HepG2 (cell line): ENCODE data around the gene SEMA6B. TPM values are rescaled to one million over a fixed set of nuclear protein-coding genes. Genes with fewer than 3 reads are reported as not detected.

Source experiments
- BRD4 ChIP-seq: sonication (generic); formaldehyde crosslinking; IDR thresholded peaks from 2 replicates; pipeline ENCODE4 v1.4.0; 2020; ENCODE audit warnings: missing genetic modification reagents
- GABPA ChIP-seq, 2 experiments: IDR thresholded peaks; 2 replicates each; pipeline ENCODE4 v1.6.1; 2011 to 2016; ENCODE audit warnings: low read depth in 2 of 2, low read length in 1 of 2, missing biosample characterization in 1 of 2, missing genetic modification characterization in 1 of 2
- HDAC1 ChIP-seq: sonication (generic); formaldehyde crosslinking; IDR thresholded peaks from 2 replicates; pipeline ENCODE4 v1.5.1; 2020; ENCODE audit warnings: mild to moderate bottlenecking, missing genetic modification reagents
- HMG20A ChIP-seq: IDR thresholded peaks from 2 replicates; pipeline ENCODE4 v1.6.1; 2016; ENCODE audit warnings: borderline replicate concordance
- KDM2A ChIP-seq: sonication (generic); formaldehyde crosslinking; IDR thresholded peaks from 2 replicates; pipeline ENCODE4 v1.4.0; 2020; ENCODE audit warnings: low read depth, missing genetic modification reagents, borderline replicate concordance
- KDM4B ChIP-seq: sonication (generic); formaldehyde crosslinking; IDR thresholded peaks from 2 replicates; pipeline ENCODE4 v1.4.0; 2020; ENCODE audit warnings: missing genetic modification reagents
- KLF13 ChIP-seq: sonication (generic); formaldehyde crosslinking; IDR thresholded peaks from 2 replicates; pipeline ENCODE4 v1.4.0; 2020; ENCODE audit warnings: mild to moderate bottlenecking, missing genetic modification reagents
- NR2F1 ChIP-seq, 2 experiments: fragments of 450-650 bp in 1 of 2; formaldehyde crosslinking in 1 of 2; IDR thresholded peaks; 2 replicates each; pipeline versions ENCODE4 v1.5.0 to v1.6.1; 2016 to 2020; ENCODE audit warnings: mild to moderate bottlenecking in 1 of 2, missing compliant biosample characterization in 1 of 2, missing genetic modification reagents in 1 of 2, moderate library complexity in 1 of 2
- SAP130 ChIP-seq: IDR thresholded peaks from 2 replicates; pipeline ENCODE4 v1.6.1; 2016; ENCODE audit warnings: low read depth
- ZMYM4 ChIP-seq: sonication (generic); formaldehyde crosslinking; IDR thresholded peaks from 2 replicates; pipeline ENCODE4 v1.8.1; 2023; ENCODE audit warnings: mild to moderate bottlenecking, missing genetic modification reagents
- ZNF121 ChIP-seq: sonication (generic); formaldehyde crosslinking; IDR thresholded peaks from 2 replicates; pipeline ENCODE4 v1.5.0; 2020; ENCODE audit warnings: mild to moderate bottlenecking, missing genetic modification reagents
- ZNF296 ChIP-seq: sonication (generic); formaldehyde crosslinking; conservative IDR thresholded peaks from 2 replicates; pipeline ENCODE4 v1.5.0; 2020; ENCODE audit warnings: mild to moderate bottlenecking, missing genetic modification reagents
- ZNF3 ChIP-seq: IDR thresholded peaks from 2 replicates; pipeline ENCODE4 v1.7.0; 2017; ENCODE audit warnings: inconsistent platforms
- ZNF562 ChIP-seq: sonication (generic); formaldehyde crosslinking; IDR thresholded peaks from 2 replicates; pipeline ENCODE4 v1.8.0; 2022; ENCODE audit warnings: missing genetic modification reagents, borderline replicate concordance
- ZNF577 ChIP-seq: sonication (generic); formaldehyde crosslinking; IDR thresholded peaks from 2 replicates; pipeline ENCODE4 v1.4.0; 2020; ENCODE audit warnings: mild to moderate bottlenecking, low read depth, missing genetic modification reagents, borderline replicate concordance
- polyA plus RNA-seq, 8 experiments: library from polyadenylated mRNA; depleted of rRNA in 3 of 8; stranded (reverse) in 7 of 8; unstranded in 1 of 8; fragments of >200 nt; fragmentation: Illumina TruSeq in 4 of 8; extraction: Trizol in 4 of 8; gene quantifications; 2 replicates each; pipeline versions ENCODE4 v1.2.1 to v1.2.3, GENCODE V29; 2011 to 2016; ENCODE audit warnings: low read depth in 4 of 8, missing spikeins in 1 of 8, mixed read lengths in 1 of 8; ENCODE audit not compliant: insufficient read depth in 1 of 8
- total RNA-seq, 5 experiments: library from RNA; depleted of rRNA; stranded (reverse); fragments of >200 nt; fragmentation: Illumina TruSeq; extraction: Trizol; gene quantifications; 2 replicates each; pipeline ENCODE4 v1.2.3, GENCODE V29; 2016; ENCODE audit warnings: low read depth in 1 of 5
- TF ChIP-seq, protein P1 (sequence below): sonication (generic); formaldehyde crosslinking; IDR thresholded peaks from 2 replicates; pipeline ENCODE4 v1.4.0; 2020; ENCODE audit warnings: mild to moderate bottlenecking, missing genetic modification reagents
- TF ChIP-seq, protein P2 (sequence below): IDR thresholded peaks from 2 replicates; pipeline ENCODE4 v1.6.1; 2016; ENCODE audit warnings: low read depth, control low read depth
- TF ChIP-seq, protein P3 (sequence below): sonication (generic); formaldehyde crosslinking; IDR thresholded peaks from 2 replicates; pipeline ENCODE4 v1.5.0; 2020; ENCODE audit warnings: missing genetic modification reagents
- TF ChIP-seq, protein P4 (sequence below): IDR thresholded peaks from 2 replicates; pipeline ENCODE4 v1.6.1; 2018; ENCODE audit warnings: missing genetic modification reagents, mild to moderate bottlenecking, missing compliant biosample characterization
- TF ChIP-seq, protein P5 (sequence below): sonication (generic); formaldehyde crosslinking; IDR thresholded peaks from 2 replicates; pipeline ENCODE4 v1.4.0; 2020; ENCODE audit warnings: missing genetic modification reagents

SEMA6B gene
- total and polyA plus RNA-seq, 2 of the 13 experiments (the other 11 are each of a cell fraction or from before 2014, with no cell fraction given) = 45.5 to 67.1 TPM

DNA sequence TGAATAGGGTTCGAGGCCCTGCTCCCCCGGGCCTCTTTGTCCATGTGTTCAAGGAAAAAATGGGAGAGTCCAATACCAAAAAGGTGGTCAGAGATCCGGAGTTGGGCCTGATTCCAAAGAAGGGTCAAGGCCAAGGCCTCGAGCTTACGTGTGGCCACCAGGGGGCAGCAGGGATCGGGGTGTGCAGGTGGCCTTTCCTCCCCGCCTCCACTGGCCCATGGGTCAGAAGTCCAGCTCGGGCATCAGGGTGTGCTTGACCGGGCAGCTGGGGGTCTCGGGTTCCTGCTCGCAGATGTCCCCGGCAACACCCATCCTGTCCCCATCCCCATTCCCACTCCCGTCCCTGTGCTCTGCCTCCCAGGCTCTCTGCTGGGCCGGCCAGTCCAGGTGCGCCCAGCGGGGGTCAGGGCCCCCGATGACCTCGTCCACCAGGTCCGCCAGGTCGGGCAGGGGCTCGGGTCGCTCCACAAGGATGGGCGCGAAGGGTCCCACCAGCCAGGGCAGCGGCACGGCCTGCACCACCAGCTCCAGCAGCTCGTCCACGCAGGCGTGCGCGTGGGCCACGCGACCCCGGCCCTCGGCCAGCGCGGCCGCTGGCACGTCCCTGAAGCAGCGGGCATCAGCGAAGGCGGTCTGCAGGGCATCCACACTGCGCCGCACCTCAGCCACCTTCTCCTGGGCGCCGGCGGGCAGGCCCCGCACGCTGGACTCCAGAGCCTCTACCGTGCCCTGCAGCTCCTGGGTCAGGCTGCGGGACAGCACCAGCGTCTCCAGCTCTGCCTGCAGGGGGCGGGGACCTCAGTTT, 36.0 kb downstream of the SEMA6B start (continued):
- TF ChIP-seq, protein P1, sequence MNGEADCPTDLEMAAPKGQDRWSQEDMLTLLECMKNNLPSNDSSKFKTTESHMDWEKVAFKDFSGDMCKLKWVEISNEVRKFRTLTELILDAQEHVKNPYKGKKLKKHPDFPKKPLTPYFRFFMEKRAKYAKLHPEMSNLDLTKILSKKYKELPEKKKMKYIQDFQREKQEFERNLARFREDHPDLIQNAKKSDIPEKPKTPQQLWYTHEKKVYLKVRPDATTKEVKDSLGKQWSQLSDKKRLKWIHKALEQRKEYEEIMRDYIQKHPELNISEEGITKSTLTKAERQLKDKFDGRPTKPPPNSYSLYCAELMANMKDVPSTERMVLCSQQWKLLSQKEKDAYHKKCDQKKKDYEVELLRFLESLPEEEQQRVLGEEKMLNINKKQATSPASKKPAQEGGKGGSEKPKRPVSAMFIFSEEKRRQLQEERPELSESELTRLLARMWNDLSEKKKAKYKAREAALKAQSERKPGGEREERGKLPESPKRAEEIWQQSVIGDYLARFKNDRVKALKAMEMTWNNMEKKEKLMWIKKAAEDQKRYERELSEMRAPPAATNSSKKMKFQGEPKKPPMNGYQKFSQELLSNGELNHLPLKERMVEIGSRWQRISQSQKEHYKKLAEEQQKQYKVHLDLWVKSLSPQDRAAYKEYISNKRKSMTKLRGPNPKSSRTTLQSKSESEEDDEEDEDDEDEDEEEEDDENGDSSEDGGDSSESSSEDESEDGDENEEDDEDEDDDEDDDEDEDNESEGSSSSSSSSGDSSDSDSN (CRISPR knock-in tag) = peak; percentile 26; the same call in 1 of the 2 replicates
- peak; percentile 97 to 99 for TF ChIP-seq NR2F1 (CRISPR knock-in tag; IDR thresholded peaks at IDR 0.05)
- TF ChIP-seq GABPA (IDR thresholded peaks at IDR 0.05; ENCODE audit: low read depth, low read length) = no peak
- TF ChIP-seq GABPA (CRISPR knock-in tag; IDR thresholded peaks at IDR 0.05; ENCODE audit: low read depth) = peak; percentile 27; the same call in 1 of the 2 replicates
- peak; percentile 49; the same call in 1 of the 2 replicates for TF ChIP-seq ZNF3
- TF ChIP-seq, protein P2, sequence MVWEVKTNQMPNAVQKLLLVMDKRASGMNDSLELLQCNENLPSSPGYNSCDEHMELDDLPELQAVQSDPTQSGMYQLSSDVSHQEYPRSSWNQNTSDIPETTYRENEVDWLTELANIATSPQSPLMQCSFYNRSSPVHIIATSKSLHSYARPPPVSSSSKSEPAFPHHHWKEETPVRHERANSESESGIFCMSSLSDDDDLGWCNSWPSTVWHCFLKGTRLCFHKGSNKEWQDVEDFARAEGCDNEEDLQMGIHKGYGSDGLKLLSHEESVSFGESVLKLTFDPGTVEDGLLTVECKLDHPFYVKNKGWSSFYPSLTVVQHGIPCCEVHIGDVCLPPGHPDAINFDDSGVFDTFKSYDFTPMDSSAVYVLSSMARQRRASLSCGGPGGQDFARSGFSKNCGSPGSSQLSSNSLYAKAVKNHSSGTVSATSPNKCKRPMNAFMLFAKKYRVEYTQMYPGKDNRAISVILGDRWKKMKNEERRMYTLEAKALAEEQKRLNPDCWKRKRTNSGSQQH = 0 out of 2 replicates have a peak, but pooled peaks have one; percentile 32
- TF ChIP-seq, protein P3, sequence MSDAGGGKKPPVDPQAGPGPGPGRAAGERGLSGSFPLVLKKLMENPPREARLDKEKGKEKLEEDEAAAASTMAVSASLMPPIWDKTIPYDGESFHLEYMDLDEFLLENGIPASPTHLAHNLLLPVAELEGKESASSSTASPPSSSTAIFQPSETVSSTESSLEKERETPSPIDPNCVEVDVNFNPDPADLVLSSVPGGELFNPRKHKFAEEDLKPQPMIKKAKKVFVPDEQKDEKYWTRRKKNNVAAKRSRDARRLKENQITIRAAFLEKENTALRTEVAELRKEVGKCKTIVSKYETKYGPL (CRISPR knock-in tag) = no peak
- no peak for TF ChIP-seq ZNF562 (CRISPR knock-in tag)
- TF ChIP-seq KDM2A (CRISPR knock-in tag) = peak; percentile 57; the same call in 1 of the 2 replicates
- TF ChIP-seq, protein P4, sequence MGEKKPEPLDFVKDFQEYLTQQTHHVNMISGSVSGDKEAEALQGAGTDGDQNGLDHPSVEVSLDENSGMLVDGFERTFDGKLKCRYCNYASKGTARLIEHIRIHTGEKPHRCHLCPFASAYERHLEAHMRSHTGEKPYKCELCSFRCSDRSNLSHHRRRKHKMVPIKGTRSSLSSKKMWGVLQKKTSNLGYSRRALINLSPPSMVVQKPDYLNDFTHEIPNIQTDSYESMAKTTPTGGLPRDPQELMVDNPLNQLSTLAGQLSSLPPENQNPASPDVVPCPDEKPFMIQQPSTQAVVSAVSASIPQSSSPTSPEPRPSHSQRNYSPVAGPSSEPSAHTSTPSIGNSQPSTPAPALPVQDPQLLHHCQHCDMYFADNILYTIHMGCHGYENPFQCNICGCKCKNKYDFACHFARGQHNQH (CRISPR knock-in tag) = peak; percentile 17; the same call in 1 of the 2 replicates
- TF ChIP-seq ZNF296 = peak; percentile 77; the same call in 1 of the 2 replicates
- TF ChIP-seq ZMYM4 (CRISPR knock-in tag) = peak; percentile 28; the same call in 1 of the 2 replicates
- TF ChIP-seq HDAC1 (CRISPR knock-in tag) = peak; percentile 48; the same call in 1 of the 2 replicates
- TF ChIP-seq KDM4B (CRISPR knock-in tag) = 0 out of 2 replicates have a peak, but pooled peaks have one; percentile 30
- no peak for TF ChIP-seq ZNF577 (CRISPR knock-in tag)
- TF ChIP-seq SAP130 (CRISPR knock-in tag) = peak; percentile 53; the same call in 1 of the 2 replicates
- no peak for TF ChIP-seq KLF13 (CRISPR knock-in tag)
- 0 out of 2 replicates have a peak, but pooled peaks have one; percentile 20 for TF ChIP-seq ZNF121 (CRISPR knock-in tag)
- no peak for TF ChIP-seq BRD4 (CRISPR knock-in tag)
- TF ChIP-seq HMG20A (CRISPR knock-in tag) = no peak; the same call in 1 of the 2 replicates
- TF ChIP-seq, protein P5, sequence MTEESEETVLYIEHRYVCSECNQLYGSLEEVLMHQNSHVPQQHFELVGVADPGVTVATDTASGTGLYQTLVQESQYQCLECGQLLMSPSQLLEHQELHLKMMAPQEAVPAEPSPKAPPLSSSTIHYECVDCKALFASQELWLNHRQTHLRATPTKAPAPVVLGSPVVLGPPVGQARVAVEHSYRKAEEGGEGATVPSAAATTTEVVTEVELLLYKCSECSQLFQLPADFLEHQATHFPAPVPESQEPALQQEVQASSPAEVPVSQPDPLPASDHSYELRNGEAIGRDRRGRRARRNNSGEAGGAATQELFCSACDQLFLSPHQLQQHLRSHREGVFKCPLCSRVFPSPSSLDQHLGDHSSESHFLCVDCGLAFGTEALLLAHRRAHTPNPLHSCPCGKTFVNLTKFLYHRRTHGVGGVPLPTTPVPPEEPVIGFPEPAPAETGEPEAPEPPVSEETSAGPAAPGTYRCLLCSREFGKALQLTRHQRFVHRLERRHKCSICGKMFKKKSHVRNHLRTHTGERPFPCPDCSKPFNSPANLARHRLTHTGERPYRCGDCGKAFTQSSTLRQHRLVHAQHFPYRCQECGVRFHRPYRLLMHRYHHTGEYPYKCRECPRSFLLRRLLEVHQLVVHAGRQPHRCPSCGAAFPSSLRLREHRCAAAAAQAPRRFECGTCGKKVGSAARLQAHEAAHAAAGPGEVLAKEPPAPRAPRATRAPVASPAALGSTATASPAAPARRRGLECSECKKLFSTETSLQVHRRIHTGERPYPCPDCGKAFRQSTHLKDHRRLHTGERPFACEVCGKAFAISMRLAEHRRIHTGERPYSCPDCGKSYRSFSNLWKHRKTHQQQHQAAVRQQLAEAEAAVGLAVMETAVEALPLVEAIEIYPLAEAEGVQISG (CRISPR knock-in tag) = peak; percentile 76
